ENCODE data around the gene IL1RAP.

The IL1RAP gene

DNA sequence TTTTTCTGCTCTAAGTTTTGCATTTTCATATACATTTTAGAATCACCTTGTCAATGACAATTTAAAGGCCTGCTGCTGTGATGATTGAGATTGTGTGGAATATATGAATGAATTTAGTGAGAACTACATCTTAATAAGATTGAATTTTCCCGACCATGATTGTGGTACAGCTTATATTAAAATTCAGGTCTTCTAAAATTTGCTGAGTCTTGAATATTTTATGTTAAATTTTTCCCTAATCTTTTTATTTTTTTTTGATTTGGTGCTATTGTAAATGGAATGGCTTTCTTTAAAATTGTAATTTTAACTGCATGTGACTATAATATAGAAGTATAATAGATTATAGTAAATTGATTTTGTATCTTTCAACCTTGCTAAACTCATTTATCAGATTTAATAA, 172.1 kb downstream of the IL1RAP start:
- DNase-seq (ENCODE audit: low read depth in 1 of 2, low spot score in 1 of 2): no peak
- Histone ChIP-seq H3K27me3 (ENCODE audit: insufficient read depth, poor library complexity, severe bottlenecking) (no peaks in the 10 kb centered on the region), H3K4me3 (replicated peaks; ENCODE audit: insufficient read depth, low read length) (no peak overlapping the region), H3K27ac (replicated peaks) (no peak overlapping the region)
- TF ChIP-seq, protein P1, sequence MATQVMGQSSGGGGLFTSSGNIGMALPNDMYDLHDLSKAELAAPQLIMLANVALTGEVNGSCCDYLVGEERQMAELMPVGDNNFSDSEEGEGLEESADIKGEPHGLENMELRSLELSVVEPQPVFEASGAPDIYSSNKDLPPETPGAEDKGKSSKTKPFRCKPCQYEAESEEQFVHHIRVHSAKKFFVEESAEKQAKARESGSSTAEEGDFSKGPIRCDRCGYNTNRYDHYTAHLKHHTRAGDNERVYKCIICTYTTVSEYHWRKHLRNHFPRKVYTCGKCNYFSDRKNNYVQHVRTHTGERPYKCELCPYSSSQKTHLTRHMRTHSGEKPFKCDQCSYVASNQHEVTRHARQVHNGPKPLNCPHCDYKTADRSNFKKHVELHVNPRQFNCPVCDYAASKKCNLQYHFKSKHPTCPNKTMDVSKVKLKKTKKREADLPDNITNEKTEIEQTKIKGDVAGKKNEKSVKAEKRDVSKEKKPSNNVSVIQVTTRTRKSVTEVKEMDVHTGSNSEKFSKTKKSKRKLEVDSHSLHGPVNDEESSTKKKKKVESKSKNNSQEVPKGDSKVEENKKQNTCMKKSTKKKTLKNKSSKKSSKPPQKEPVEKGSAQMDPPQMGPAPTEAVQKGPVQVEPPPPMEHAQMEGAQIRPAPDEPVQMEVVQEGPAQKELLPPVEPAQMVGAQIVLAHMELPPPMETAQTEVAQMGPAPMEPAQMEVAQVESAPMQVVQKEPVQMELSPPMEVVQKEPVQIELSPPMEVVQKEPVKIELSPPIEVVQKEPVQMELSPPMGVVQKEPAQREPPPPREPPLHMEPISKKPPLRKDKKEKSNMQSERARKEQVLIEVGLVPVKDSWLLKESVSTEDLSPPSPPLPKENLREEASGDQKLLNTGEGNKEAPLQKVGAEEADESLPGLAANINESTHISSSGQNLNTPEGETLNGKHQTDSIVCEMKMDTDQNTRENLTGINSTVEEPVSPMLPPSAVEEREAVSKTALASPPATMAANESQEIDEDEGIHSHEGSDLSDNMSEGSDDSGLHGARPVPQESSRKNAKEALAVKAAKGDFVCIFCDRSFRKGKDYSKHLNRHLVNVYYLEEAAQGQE (IDR thresholded peaks at IDR 0.05; ENCODE audit: insufficient replicate concordance, low read depth): no peak
- TF ChIP-seq GABPA (IDR thresholded peaks at IDR 0.05; ENCODE audit: low read depth) (no peak), POLR2AphosphoS5 (IDR thresholded peaks at IDR 0.05; ENCODE audit: low read depth) (no peak), SPI1 (IDR thresholded peaks at IDR 0.05; ENCODE audit: borderline replicate concordance, low read depth) (no peak)
- TF ChIP-seq, protein P2, sequence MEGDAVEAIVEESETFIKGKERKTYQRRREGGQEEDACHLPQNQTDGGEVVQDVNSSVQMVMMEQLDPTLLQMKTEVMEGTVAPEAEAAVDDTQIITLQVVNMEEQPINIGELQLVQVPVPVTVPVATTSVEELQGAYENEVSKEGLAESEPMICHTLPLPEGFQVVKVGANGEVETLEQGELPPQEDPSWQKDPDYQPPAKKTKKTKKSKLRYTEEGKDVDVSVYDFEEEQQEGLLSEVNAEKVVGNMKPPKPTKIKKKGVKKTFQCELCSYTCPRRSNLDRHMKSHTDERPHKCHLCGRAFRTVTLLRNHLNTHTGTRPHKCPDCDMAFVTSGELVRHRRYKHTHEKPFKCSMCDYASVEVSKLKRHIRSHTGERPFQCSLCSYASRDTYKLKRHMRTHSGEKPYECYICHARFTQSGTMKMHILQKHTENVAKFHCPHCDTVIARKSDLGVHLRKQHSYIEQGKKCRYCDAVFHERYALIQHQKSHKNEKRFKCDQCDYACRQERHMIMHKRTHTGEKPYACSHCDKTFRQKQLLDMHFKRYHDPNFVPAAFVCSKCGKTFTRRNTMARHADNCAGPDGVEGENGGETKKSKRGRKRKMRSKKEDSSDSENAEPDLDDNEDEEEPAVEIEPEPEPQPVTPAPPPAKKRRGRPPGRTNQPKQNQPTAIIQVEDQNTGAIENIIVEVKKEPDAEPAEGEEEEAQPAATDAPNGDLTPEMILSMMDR (IDR thresholded peaks at IDR 0.05; ENCODE audit: insufficient read depth, low read length): no peak

DNA sequence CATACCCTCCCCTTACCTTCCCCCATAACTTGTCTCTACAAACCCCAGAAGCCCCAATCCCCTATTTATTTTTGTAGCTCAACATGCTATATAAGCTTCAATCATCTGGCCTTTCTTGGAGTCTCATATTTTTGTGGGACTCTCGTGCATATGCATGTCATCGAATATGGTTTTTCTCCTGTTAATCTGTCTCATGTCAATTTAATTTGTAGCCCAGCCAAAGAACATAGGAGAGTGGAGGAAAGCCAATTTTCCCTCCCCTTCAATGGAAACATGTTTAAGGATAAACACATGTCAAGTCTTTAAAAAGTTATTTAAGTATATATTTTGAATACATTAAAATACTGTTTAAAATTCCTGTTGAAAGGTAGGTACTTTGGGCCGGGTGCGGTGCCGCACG, 176.4 kb downstream of the IL1RAP start:
- no peak overlapping the region for H3K27ac ChIP-seq (replicated peaks)
- no peak for TF ChIP-seq POLR2AphosphoS5 (IDR thresholded peaks at IDR 0.05; ENCODE audit: low read depth)
- TF ChIP-seq, protein P2 (IDR thresholded peaks at IDR 0.05; ENCODE audit: insufficient read depth, low read length): no peak
- TF ChIP-seq, protein P1 (IDR thresholded peaks at IDR 0.05; ENCODE audit: insufficient replicate concordance, low read depth): no peak
- TF ChIP-seq SPI1 (IDR thresholded peaks at IDR 0.05; ENCODE audit: borderline replicate concordance, low read depth): no peak
- no peak for TF ChIP-seq GABPA (IDR thresholded peaks at IDR 0.05; ENCODE audit: low read depth)
- H3K27me3 ChIP-seq (ENCODE audit: insufficient read depth, poor library complexity, severe bottlenecking): no peaks in the 10 kb centered on the region
- no peak for DNase-seq (ENCODE audit: low read depth in 1 of 2, low spot score in 1 of 2)
- H3K4me3 ChIP-seq (replicated peaks; ENCODE audit: insufficient read depth, low read length): no peak overlapping the region

DNA sequence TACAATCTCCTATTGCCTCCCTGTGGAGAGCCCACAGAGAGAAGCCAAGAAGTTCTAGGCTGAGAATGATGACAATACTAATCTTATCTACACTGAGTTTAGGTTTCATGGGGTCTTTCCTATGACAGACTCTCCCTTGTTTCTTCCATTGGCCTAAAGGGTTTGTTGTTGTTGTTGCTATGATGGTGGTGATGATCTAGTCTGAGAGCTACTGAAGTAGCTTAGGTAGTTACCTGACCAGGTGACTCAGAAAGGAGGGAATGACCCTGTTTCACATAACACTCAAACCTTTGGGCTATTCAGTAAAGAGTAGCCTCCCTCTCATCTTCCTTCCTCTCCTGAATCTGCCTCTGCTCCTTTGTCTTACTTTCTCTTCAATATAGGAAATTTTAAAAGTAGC, 178.4 kb downstream of the IL1RAP start:
- TF ChIP-seq, protein P1 (IDR thresholded peaks at IDR 0.05; ENCODE audit: insufficient replicate concordance, low read depth): no peak
- TF ChIP-seq POLR2AphosphoS5 (IDR thresholded peaks at IDR 0.05; ENCODE audit: low read depth) (no peak), GABPA (IDR thresholded peaks at IDR 0.05; ENCODE audit: low read depth) (no peak), SPI1 (IDR thresholded peaks at IDR 0.05; ENCODE audit: borderline replicate concordance, low read depth) (no peak)
- TF ChIP-seq, protein P2 (IDR thresholded peaks at IDR 0.05; ENCODE audit: insufficient read depth, low read length): no peak
- Histone ChIP-seq H3K27ac (replicated peaks) (no peak overlapping the region), H3K4me3 (replicated peaks; ENCODE audit: insufficient read depth, low read length) (no peak overlapping the region), H3K27me3 (ENCODE audit: insufficient read depth, poor library complexity, severe bottlenecking) (no peaks in the 10 kb centered on the region)
- DNase-seq (ENCODE audit: low read depth in 1 of 2, low spot score in 1 of 2): no peak
